CD4-positive, alpha-beta T cell treated with Interleukin-15 for 4 hours (primary cell): ENCODE results near the gene PRKN.

Source experiments
- DNase-seq: peaks from one replicate; pipeline ENCODE4 v3.0.0-alpha.2; 2020; ENCODE audit warnings: low spot score

Gene PRKN

GRCh38 chr6:162727322-162728182 is at the start of gene PRKN, which contains the start of gene PACRG:
PRKN (minus strand) TSS chr6:162727766.
PACRG (plus strand) TSS chr6:162727974.
- DNase-seq, result peak; percentile 98

GRCh38 chr6:162777091-162777490 is 49.5 kb upstream of the PRKN start:
- no peak for DNase-seq

DNA sequence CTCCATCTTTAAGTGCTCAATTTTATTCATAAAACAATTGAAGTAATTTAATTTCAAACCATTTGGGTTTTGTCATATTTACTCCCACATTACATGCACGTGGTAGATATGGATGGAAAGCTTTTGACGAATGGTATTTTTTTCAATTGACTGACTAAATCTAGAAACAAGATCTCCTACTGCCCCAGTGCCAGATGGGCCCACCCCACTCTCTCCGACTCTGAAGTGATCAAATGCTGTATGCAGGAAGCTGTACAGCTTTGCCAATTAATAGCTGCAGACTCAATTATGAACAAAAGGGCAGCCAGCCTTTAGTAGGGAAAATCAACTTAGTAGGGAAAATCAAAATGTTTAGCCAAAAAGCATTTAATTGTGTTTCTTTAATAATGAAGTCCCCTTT is 46.4 kb upstream of the PRKN start:
- DNase-seq, result no peak

DNA sequence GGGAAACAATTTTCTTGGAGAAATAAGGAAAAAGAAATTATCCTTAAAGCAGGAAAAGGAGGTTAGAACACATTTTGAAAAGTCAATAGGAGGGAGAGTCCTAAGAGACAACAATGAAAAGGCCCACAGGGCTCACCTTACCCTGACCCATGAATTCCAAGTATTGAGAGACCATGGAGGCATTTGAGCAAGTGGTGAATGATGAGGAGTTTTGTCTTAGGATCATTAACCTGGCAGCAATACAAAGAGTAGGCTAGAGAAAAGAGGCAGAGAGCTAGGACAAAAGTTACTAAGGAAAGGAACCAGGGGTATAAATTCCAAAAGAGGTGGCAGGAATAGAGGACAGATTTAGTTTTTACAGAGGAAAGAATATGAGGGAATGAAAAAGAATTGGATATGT is 44.9 kb upstream of the PRKN start:
- no peak for DNase-seq

GRCh38 chr6:162770955-162771354 is 43.4 kb upstream of the PRKN start:
- no peak for DNase-seq

DNA sequence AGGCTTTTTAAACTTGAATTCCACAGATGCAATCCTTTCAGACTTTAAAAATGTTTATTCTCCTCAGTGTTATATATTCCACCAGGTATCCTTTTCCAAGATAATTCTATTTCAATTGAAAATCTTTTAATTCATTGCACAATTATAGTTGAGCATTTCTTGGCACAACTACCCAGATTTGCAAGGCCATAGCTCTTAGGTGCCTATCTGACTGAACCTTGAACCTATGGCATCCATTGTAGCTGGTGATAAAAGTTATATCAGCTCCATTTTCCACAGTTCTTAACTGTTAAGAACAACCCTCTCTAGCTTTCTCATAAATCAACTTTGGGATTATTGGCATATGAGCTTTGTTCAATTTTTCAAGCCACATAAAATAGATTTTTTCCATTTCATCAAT is 42.6 kb upstream of the PRKN start:
- DNase-seq, result no peak

DNA sequence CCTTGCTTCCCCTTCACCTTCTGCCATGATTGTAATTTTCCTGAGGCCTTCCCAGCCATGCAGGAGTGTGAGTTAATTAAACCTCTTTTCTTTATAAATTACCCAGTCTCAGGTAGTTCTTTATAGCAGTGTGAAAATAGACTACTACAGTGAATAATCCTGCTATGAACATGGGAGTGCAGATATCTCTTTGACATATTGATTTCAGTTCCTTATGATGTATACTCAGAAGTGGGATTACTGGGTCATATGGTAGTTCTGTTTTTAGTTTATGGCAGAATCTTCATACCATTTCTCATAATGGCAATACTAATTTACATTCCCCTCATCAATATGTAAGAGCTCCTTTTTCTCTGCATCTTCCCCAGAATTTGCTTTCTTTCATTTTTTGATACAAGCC is 26.2 kb upstream of the PRKN start:
- no peak for DNase-seq

- no peak for DNase-seq
Measured at GRCh38 chr6:162751211-162751859, 23.8 kb upstream of the PRKN start.

DNA sequence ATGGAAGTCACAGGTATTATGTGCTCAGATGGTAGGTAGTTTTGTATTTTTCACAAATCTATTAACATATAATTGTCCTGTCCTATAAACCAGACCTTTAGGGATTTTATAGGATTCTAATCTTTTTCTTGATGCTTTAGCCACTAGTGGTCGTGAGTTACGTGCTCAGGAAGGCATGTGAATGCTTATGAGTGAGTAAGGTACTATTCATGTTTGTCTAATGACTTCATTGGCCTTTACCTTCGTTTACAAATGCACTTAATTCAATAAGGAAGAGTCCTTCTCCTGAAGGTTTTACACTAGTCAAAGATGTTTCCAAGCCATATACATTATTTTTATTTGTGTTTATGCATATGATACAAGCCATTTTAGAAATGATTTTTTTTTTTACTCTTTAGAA is 23.2 kb upstream of the PRKN start:
- DNase-seq, result no peak

DNA sequence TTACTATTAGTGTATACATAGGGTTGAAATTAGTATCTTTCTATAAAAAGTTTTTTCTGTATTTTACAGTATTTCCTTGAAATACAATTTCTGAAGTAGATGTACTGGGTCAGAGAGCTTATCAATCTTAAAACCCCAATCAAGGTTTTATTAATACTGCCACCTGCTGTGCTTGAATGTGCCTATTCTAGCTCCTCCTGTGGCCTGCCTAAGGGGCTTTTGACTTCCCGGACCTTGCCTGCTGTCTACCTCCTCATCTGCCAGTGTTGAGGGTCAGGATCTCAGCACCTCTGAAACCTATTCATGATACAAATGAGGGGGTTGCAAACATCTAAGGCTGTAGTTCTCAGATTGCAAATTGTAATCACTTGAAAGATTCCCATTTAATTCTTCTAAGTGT is 9.4 kb upstream of the PRKN start:
- DNase-seq, result no peak

- peak; percentile 17 for DNase-seq
Measured at GRCh38 chr6:162733489-162733888, 5.9 kb upstream of the PRKN start.

DNA sequence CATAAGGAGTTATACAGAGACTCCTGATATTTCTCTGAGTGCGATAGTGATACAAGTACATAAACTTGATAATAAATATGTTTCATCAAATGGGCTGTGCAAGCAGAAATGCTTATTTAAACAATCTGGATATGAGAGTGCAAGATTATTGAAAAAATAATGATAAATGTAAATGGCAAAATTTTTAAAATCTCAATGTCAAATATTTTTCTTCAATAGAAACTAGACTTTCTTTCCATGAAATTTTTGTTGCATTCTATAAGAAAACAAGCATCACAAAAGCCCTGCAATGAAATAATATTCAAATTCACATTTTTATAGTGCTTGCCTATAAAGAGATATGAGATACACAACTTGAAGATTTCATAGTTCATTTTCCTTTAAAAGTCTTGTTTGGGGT is 2.9 kb upstream of the PRKN start:
- DNase-seq, result no peak

DNA sequence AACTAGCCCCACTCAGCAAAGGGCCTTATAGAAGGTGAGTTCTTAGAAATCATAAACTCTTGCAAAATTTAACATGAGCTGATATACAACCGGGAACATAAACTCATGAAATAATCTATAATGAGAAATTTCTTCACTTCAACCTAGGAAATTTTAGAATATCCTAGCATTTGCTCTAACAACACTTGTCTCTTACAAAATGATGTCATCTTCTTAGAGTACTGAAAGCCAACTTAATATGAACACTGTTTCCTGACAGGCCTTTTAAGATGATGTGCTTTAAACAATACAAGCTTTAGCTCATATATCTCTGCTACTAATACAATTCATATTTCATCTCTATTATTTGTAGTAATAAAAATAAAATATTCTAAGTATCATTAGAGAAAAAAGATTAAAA is 1.1 kb upstream of the PRKN start:
- DNase-seq, result no peak

GRCh38 chr6:162728197-162728596 is 631 bp upstream of the PRKN start:
- DNase-seq, result no peak

DNA sequence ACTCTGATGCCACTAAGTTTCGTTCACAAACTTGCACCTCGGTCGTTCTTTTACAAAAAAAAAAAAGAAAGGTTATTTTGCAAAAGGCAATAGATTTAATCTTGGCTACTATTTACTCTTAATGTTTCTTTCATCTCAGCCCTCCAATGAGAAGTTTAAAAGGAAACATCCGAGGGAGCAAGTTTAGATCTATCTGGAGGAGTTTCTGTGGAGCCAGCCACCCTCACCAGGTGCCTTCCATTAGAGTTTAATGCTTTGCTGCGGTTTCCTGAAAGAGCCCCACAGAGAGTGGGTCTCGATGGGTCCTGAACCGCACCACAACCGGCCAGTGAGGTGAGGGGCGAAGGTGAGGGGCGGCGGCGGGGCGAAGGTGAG is 632 bp downstream of the PRKN start:
- peak; percentile 12 for DNase-seq

DNA sequence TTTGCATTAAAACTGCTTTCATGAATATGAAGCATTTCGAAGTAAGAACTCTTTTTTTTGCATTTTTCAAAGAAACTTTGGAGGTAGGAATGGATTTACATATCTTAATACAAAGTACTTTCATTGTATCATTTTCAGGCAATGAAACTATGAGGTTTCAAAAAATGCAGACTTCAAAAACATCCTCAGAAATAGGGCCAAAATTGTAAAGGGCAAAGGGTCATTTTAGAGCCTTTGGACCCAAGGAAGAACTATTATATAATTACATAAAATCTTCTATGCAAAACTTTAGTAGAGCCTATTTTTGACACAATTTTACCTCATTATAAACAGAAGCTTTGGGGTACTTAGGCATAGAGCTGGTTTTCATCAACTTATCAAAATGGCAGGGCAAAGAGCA is 4.9 kb downstream of the PRKN start:
- DNase-seq, result no peak

GRCh38 chr6:162722226-162722625 is 5.3 kb downstream of the PRKN start:
- DNase-seq, result no peak

GRCh38 chr6:162721404-162721687 is 6.2 kb downstream of the PRKN start:
- DNase-seq, result no peak

DNA sequence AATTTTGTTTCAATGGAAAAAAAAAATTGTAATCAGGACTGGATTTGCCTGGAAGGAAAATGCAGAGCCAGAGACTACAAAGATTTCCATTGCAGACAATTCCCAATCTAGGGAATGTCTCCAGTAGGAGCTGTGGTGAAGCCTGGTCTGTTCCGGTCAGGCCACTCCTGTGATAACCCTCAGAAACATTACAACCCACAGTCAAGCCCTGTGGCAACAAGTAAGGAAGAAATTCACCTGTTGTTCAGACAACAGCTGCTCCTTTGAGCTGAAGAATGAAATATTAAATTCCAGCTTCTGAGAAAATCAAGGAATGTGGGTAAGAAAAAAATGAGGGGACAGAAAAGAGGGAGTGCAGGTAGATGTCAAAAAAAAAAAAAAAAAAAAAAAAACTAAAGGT is 8.0 kb downstream of the PRKN start:
- no peak for DNase-seq

DNA sequence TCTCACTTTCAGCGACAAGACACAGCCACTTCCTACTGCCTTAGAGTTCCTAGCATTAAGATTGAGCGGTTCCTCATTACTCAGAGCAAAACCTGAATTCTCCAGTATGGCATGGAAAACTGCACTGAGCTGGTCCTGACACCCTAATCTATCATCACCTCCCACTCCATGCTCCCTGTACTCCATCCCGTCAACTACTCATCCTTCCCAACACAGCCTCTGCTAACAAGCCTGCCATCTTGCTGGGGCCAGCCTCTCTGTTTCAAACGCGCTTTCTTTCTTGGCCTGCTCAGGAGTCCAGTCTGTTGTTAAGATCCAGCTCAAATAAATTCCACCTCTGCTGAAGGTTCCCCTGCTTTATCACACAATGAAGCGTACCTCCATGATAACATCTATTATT is 12.0 kb downstream of the PRKN start:
- DNase-seq, result no peak

DNA sequence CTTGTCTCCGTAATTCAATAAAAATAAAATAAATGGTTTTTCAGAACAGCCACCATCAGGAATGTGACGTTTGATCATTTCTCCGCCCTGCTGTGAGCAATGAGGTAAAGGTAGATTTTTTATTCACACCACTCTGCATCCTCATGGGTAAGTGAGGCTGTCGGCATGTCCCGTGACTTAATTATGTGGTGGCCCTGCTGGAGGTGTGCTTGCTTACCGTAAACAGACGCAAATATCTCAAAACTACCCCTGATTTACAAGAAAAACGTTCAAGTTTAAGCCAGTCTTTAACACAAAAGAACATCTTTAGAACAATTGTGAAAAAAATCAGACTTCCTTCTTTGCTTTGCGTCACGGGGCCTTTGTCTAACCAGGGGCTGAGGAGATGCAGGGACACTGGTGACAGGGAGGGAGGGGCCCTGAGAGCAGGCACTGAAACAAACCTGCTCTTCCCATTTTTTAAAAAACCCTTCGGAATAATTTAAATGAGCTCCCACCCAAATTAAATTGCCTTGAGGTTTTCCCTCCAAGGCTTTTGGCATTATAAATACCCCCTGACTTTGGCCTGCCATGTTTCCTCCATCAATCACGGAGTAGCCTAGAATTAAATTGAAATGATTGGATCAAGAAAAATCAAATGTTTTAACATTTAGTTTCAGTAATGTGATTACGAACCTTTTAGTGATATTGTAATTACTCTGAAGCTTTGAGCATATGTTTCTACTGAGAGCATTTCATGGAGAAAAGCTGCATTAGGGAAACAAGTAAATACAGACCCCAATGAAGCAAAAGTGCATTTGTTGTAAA is 13.4 kb downstream of the PRKN start:
- DNase-seq, result no peak

- DNase-seq, result no peak
Measured at GRCh38 chr6:162712694-162713093, 14.9 kb downstream of the PRKN start.

GRCh38 chr6:162711376-162711775 is 16.2 kb downstream of the PRKN start:
- no peak for DNase-seq
